Measurements from ENCODE around the gene LSAMP.

Gene LSAMP

DNA sequence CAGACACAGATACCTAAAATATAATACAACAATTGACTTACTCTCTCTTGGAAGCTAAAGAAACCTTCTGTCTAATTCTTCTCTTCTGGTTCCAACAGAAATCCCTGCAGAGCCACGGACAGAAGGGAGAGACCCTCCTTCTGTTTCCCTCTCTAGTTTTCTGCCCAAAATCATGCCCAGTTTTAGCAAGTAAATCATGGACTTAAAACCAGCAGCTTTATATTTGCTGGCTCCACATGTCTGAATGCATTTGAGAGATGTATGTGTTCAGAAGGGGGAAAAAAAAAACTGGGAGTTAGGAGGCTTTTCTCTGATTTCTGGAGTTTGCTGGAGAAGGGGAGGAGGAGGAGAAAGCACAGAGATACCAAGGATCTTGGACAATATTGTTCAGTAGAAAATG is 147.1 kb downstream of the LSAMP start:
- no peak overlapping the region for H3K4ac ChIP-seq (ENCODE audit: low read depth, low read length)
- no peak overlapping the region for H3K4me2 ChIP-seq (ENCODE audit: low read length)
- no peaks in the 10 kb centered on the region for H3K79me1 ChIP-seq (ENCODE audit: low read length)
- no peak overlapping the region for H3K9ac ChIP-seq (ENCODE audit: low read length)
- H2BK12ac ChIP-seq (ENCODE audit: low read length), result no peak overlapping the region
- no peak overlapping the region for H2AFZ ChIP-seq (ENCODE audit: insufficient read depth, low read length, poor library complexity)
- H3K4me3 ChIP-seq (ENCODE audit: low read depth, low read length), result no peak overlapping the region
- DNase-seq, result no peak
- H3K4me1 ChIP-seq (ENCODE audit: control insufficient read depth in 1 of 2, insufficient read depth in 2 of 2, low read length in 2 of 2), result no peaks in the 10 kb centered on the region
- no peak overlapping the region for H3K27ac ChIP-seq (ENCODE audit: low read depth, low read length)
- H3K36me3 ChIP-seq (ENCODE audit: control insufficient read depth in 1 of 2, insufficient read depth in 2 of 2, low read length in 2 of 2), result no peaks in the 10 kb centered on the region
- H3K9me3 ChIP-seq (ENCODE audit: insufficient read depth, low read depth, low read length), result no peaks in the 10 kb centered on the region
- H3K27me3 ChIP-seq (ENCODE audit: insufficient read depth, low read length), result no peaks in the 10 kb centered on the region
- no peak overlapping the region for H2AK5ac ChIP-seq (ENCODE audit: low read length)
- no peak overlapping the region for H4K8ac ChIP-seq (ENCODE audit: low read depth, low read length)
- no peak overlapping the region for H4K12ac ChIP-seq (ENCODE audit: low read depth, low read length)
- H4K91ac ChIP-seq (ENCODE audit: low read depth, low read length), result no peak overlapping the region
- WGBS (ENCODE audit: extremely low coverage, insufficient coverage, insufficient read length), result no CpG with 5 or more reads among the region's 1 CpG
- H2BK5ac ChIP-seq (ENCODE audit: low read depth, low read length, poor library complexity), result no peak overlapping the region
- H3K18ac ChIP-seq (ENCODE audit: low read length), result no peak overlapping the region
- H3K23ac ChIP-seq (ENCODE audit: low read length), result no peak overlapping the region
- no peak overlapping the region for H2BK120ac ChIP-seq (ENCODE audit: insufficient read depth, low read length, poor library complexity)
- H3K79me2 ChIP-seq (ENCODE audit: control insufficient read depth, insufficient read depth, low read length, poor library complexity), result no peaks in the 10 kb centered on the region
- H3K14ac ChIP-seq (ENCODE audit: low read length), result no peak overlapping the region

DNA sequence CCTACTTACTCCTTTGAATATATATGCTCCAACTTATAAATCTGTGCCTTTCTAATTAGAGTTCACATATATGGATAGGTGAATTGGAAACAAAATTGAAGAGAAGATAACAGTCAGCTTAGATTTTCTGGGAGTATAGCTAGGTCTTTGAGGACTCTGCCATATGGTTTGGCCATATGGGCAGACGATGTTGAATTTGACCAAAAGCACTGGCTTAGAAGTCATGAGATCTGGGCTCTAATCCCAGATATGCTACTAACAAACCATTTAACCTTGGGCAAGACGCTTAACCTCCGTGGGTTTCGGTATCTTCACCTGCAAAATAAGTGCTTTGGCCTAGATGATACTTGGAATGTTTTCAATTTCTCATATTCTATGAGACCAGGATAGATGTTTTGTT is 154.1 kb downstream of the LSAMP start:
- Histone ChIP-seq H3K14ac (ENCODE audit: low read length) (no peak overlapping the region), H2BK12ac (ENCODE audit: low read length) (no peak overlapping the region), H3K4me1 (ENCODE audit: control insufficient read depth in 1 of 2, insufficient read depth in 2 of 2, low read length in 2 of 2) (no peaks in the 10 kb centered on the region), H4K91ac (ENCODE audit: low read depth, low read length) (no peak overlapping the region), H2AFZ (ENCODE audit: insufficient read depth, low read length, poor library complexity) (no peak overlapping the region), H3K27me3 (ENCODE audit: insufficient read depth, low read length) (no peaks in the 10 kb centered on the region), H3K9ac (ENCODE audit: low read length) (no peak overlapping the region), H4K12ac (ENCODE audit: low read depth, low read length) (no peak overlapping the region), H2BK120ac (ENCODE audit: insufficient read depth, low read length, poor library complexity) (no peak overlapping the region), H4K8ac (ENCODE audit: low read depth, low read length) (no peak overlapping the region), H3K4me2 (ENCODE audit: low read length) (no peak overlapping the region), H3K4me3 (ENCODE audit: low read depth, low read length) (no peak overlapping the region), H2AK5ac (ENCODE audit: low read length) (no peak overlapping the region), H3K79me2 (ENCODE audit: control insufficient read depth, insufficient read depth, low read length, poor library complexity) (no peaks in the 10 kb centered on the region), H3K79me1 (ENCODE audit: low read length) (no peaks in the 10 kb centered on the region), H3K9me3 (ENCODE audit: insufficient read depth, low read depth, low read length) (no peaks in the 10 kb centered on the region), H2BK5ac (ENCODE audit: low read depth, low read length, poor library complexity) (no peak overlapping the region), H3K23ac (ENCODE audit: low read length) (no peak overlapping the region), H3K18ac (ENCODE audit: low read length) (no peak overlapping the region), H3K27ac (ENCODE audit: low read depth, low read length) (no peak overlapping the region), H3K36me3 (ENCODE audit: control insufficient read depth in 1 of 2, insufficient read depth in 2 of 2, low read length in 2 of 2) (no peaks in the 10 kb centered on the region), H3K4ac (ENCODE audit: low read depth, low read length) (no peak overlapping the region)
- WGBS (ENCODE audit: extremely low coverage, insufficient coverage, insufficient read length), result no CpG with 5 or more reads among the region's 4 CpGs
- no peak for DNase-seq

DNA sequence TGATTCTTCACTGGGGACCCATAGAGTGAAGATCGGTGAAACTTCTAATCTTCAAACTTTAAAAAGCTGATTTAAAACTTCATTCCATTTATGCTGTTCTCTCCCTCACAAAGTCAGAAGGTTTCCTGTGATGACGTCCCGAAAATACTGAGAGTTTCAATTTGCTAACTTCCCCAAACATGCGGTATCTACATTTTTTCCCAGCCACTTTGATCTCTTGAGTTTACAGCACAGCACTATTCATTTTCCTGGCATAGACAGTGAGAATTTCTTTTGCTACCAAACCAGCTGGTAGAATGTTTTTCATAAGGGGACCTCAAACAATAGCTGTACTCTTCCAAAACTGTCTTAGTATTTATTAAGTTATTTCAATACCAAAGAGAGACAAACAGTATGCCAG is 156.8 kb downstream of the LSAMP start:
- Histone ChIP-seq H3K9me3 (ENCODE audit: insufficient read depth, low read depth, low read length) (no peaks in the 10 kb centered on the region), H3K23ac (ENCODE audit: low read length) (no peak overlapping the region), H4K8ac (ENCODE audit: low read depth, low read length) (no peak overlapping the region), H3K9ac (ENCODE audit: low read length) (no peak overlapping the region), H3K18ac (ENCODE audit: low read length) (no peak overlapping the region), H3K79me2 (ENCODE audit: control insufficient read depth, insufficient read depth, low read length, poor library complexity) (no peaks in the 10 kb centered on the region), H3K27ac (ENCODE audit: low read depth, low read length) (no peak overlapping the region), H3K27me3 (ENCODE audit: insufficient read depth, low read length) (no peaks in the 10 kb centered on the region), H2BK12ac (ENCODE audit: low read length) (no peak overlapping the region), H2AFZ (ENCODE audit: insufficient read depth, low read length, poor library complexity) (no peak overlapping the region), H3K4me3 (ENCODE audit: low read depth, low read length) (no peak overlapping the region), H3K79me1 (ENCODE audit: low read length) (no peaks in the 10 kb centered on the region), H4K91ac (ENCODE audit: low read depth, low read length) (no peak overlapping the region), H3K4ac (ENCODE audit: low read depth, low read length) (no peak overlapping the region), H2AK5ac (ENCODE audit: low read length) (no peak overlapping the region), H4K12ac (ENCODE audit: low read depth, low read length) (no peak overlapping the region), H2BK120ac (ENCODE audit: insufficient read depth, low read length, poor library complexity) (no peak overlapping the region), H3K4me1 (ENCODE audit: control insufficient read depth in 1 of 2, insufficient read depth in 2 of 2, low read length in 2 of 2) (no peaks in the 10 kb centered on the region), H3K14ac (ENCODE audit: low read length) (no peak overlapping the region), H3K4me2 (ENCODE audit: low read length) (no peak overlapping the region), H2BK5ac (ENCODE audit: low read depth, low read length, poor library complexity) (no peak overlapping the region), H3K36me3 (ENCODE audit: control insufficient read depth in 1 of 2, insufficient read depth in 2 of 2, low read length in 2 of 2) (no peaks in the 10 kb centered on the region)
- no CpG with 5 or more reads among the region's 4 CpGs for WGBS (ENCODE audit: extremely low coverage, insufficient coverage, insufficient read length)
- DNase-seq, result no peak

DNA sequence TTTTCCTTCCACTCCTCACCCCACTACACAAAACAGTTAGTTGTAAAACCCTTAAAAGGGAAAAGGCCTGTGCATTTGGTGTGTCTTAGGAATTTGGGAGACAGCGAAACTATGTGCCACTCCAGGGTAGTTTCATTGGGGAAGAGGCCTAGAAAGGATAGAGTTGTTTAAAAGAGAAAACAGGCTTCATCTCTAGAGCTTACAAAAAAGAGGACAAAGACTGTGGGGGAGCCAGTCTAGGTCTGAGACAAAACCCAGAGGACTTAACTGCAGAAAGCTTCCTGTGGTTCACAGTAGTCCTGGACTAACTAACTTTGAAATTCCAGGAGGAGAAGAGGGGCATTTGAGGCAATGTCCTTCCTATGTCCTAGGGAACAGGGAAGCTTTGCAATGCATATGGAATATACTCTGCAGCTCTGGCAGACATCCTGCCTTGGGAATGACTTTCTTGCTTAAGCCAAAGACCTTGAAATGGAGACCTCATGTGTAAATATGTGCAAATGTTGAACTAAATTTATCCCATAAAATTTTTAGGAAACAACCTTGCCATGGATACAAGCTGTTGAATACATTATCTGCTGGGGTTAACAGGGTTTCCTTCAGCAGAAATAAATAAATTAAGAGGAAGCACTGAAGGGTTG is 159.4 kb downstream of the LSAMP start:
- no peak overlapping the region for H4K8ac ChIP-seq (ENCODE audit: low read depth, low read length)
- H3K4me1 ChIP-seq (ENCODE audit: control insufficient read depth in 1 of 2, insufficient read depth in 2 of 2, low read length in 2 of 2), result no peaks in the 10 kb centered on the region
- H3K18ac ChIP-seq (ENCODE audit: low read length), result no peak overlapping the region
- no peaks in the 10 kb centered on the region for H3K9me3 ChIP-seq (ENCODE audit: insufficient read depth, low read depth, low read length)
- no peak overlapping the region for H3K23ac ChIP-seq (ENCODE audit: low read length)
- no peaks in the 10 kb centered on the region for H3K79me1 ChIP-seq (ENCODE audit: low read length)
- H3K9ac ChIP-seq (ENCODE audit: low read length), result no peak overlapping the region
- H3K14ac ChIP-seq (ENCODE audit: low read length), result no peak overlapping the region
- no peak overlapping the region for H2AK5ac ChIP-seq (ENCODE audit: low read length)
- H2BK12ac ChIP-seq (ENCODE audit: low read length), result no peak overlapping the region
- no peak overlapping the region for H3K4me2 ChIP-seq (ENCODE audit: low read length)
- H3K4ac ChIP-seq (ENCODE audit: low read depth, low read length), result no peak overlapping the region
- DNase-seq, result no peak
- WGBS (ENCODE audit: extremely low coverage, insufficient coverage, insufficient read length), result no CpG with 5 or more reads among the region's 1 CpG
- H3K4me3 ChIP-seq (ENCODE audit: low read depth, low read length), result no peak overlapping the region
- no peak overlapping the region for H3K27ac ChIP-seq (ENCODE audit: low read depth, low read length)
- no peak overlapping the region for H2AFZ ChIP-seq (ENCODE audit: insufficient read depth, low read length, poor library complexity)
- H2BK120ac ChIP-seq (ENCODE audit: insufficient read depth, low read length, poor library complexity), result no peak overlapping the region
- no peak overlapping the region for H2BK5ac ChIP-seq (ENCODE audit: low read depth, low read length, poor library complexity)
- H3K36me3 ChIP-seq (ENCODE audit: control insufficient read depth in 1 of 2, insufficient read depth in 2 of 2, low read length in 2 of 2), result no peaks in the 10 kb centered on the region
- H4K91ac ChIP-seq (ENCODE audit: low read depth, low read length), result no peak overlapping the region
- H3K27me3 ChIP-seq (ENCODE audit: insufficient read depth, low read length), result no peaks in the 10 kb centered on the region
- H4K12ac ChIP-seq (ENCODE audit: low read depth, low read length), result no peak overlapping the region
- no peaks in the 10 kb centered on the region for H3K79me2 ChIP-seq (ENCODE audit: control insufficient read depth, insufficient read depth, low read length, poor library complexity)

All from trophoblast cell (in vitro differentiated cells and primary cell).